Activated CD4-positive, alpha-beta T cell treated with anti-CD3 and anti-CD28 coated beads for 4 hours (primary cell): Measurements from ENCODE around the gene KCNK5.

ENCODE experiments used
- DNase-seq, 2 donors: peaks; one replicate each; pipeline ENCODE4 v3.0.0-alpha.2; 2020

KCNK5 gene

DNA sequence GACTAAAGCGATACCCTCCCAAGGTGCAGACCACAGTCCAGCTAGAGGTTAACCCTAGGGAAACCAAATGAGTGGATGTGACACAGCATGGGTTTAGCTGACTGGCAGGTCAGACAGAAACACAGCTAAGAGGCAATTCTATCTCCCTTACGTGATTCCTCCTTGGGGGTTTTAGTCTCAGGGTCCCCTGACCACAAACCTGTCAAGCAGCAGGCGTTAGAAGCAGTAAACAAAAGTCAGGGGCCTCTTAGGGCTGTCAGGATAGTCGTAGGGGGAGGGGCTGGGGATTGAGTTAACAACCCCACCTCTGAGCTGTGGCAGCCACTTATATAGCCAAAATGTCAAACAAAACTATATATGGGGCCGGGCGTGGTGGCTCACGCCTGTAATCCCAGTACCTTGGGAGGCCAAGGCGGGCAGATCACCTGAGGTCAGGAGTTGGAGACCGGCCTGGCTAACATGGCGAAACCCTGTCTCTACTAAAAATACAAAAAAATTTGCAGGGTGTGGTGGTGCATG is 13.6 kb downstream of the KCNK5 start:
- no peak for DNase-seq

- no peak for DNase-seq
These were observed 14.2 kb downstream of the KCNK5 start for GRCh38 chr6:39214846-39215639.

DNA sequence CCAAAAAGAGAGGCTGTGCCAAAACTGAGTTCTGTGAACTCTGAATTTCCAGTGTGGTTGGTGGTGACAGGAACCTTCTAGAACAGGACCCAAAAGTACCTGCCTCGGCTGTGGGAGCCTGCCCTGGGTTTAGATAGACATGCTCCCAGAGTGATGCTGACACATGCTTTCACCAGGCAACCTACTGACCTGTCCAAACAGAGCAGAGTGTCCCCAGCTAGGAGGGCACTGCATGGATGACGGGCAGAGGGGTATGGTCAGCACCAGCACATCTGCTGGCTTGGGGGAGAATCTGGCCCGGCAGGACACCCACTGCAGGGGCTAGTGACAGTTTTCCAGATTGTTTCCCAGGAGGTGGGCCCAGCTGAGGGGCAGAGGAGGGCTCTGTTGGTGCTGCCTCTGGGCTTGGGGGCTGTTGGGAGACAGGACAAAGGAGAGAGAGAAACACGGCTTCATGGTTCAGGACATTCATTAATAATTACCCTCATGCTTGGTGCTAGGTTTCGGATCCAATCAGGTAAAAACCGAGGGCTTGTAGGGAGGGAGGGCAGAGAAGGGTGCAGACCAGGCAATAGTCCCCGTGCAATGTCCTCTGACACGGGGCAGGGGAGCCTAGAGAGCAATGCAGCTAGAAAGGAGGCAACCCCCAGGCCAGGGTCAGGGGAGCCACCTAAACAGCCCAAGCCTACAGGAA is 15.0 kb downstream of the KCNK5 start:
- DNase-seq, result no peak

DNA sequence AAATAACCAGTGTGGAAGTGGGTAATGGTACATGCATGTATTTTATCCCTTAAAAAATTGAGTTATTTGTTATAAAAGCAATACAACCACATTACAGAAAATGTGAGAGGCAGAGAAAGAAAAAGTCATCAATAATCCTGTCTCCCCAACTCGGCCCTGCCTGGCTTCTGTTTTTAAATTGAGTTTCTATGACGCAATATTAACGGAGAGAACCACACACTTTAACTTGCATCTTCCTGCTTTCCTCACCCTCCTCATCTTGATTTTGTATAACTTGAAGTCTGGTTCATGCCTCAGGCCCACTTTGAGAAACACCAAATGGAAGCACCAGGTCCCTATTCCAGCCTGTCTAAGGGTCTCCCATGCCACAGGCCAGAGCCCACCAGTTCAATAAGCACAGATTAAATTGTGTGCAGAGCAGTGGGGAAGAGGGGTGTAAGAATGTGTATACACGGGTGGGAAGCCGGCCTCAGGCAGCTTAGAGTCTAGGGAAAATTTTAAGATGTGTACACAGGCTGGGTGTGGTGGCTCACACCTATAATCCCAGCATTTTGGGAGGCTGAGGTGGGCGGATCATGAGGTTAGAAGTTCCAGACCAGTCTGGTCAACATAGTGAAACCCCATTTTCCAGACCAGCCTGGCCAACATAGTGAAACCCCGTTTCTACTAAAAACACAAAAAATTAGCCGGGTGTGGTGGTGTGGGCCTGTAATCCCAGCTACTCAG is 15.9 kb downstream of the KCNK5 start:
- DNase-seq, result no peak

DNA sequence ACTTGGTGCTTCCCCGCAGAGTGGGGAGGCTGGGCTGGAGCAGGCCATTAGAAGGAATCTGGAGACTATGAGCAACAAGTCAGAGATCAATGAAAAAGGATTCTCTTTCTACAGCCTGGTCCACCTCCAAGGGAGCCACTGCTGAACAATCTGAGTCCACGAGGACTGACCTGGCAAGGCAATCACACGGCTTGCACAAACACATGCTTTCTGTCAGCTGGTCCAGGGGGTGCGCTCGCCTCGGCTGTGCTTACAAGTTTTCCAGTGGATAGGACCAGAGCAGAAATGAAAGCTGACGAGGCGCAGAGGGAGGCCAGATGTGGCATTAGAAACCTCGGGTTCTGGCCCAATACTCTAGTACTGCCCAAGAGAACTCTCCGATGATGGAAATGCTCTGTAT is 18.1 kb downstream of the KCNK5 start:
- DNase-seq, result no peak

DNA sequence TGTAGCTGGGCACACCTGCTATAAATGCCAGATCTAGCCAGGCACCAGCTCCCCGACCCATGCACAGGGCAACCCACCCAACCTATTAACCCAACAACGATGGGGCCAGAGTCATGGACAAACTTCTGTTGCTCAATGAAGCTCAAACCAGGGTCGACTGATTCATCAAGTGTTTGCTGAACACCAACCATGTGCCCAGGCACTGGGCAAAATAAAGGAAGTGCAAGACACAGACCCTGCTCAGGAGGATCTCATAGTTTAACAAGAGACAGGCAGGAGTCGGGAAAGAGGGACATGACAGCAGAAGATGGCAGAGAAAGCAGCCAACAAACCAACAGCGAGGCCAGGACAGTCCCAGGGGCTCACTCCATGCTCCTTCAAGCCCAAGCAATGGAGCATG is 18.8 kb downstream of the KCNK5 start:
- DNase-seq, result no peak

DNA sequence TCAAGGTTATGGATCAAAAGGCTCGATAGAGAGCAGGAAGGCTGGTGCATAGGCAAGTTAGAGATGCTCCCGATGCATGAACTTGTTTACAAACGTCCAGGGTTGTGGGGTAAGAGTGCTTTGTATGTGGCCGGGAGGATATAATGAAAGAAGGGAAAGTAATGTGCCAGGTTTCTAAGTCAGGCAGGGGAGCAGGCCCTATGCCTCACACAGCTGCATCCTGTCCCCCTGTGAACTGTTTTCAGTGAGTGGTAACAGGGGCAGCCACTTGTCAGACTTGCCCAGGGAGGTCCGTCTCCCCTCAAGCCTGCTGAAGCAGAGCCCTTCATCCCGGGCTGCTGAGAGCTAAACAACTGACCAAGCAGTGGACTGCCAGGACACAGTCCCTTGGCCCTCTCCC is 19.4 kb downstream of the KCNK5 start:
- DNase-seq, result no peak

DNA sequence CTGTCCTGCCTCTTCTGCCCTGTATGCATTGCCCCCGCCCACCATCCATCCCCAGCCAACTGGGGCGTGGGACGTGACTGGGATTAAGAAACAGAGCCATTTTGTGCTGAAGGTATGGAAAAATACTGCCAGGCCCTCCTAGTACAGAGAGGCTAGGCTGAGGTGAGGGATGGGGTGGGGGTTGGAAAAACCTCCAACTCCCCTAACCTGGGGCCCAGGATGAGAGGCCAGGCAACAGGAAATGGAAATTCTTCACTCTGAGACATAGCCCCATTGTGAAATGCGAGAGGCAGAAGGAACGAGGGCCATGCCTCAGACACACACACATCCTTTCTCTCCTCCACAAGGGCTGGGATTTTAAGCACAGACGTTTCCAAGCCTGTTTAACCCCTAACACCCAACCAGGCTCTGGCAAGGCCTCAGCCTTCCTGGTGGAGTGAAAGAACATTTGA is 19.9 kb downstream of the KCNK5 start:
- DNase-seq, result no peak

GRCh38 chr6:39208223-39208739 is 21.0 kb downstream of the KCNK5 start:
- DNase-seq, result no peak

DNA sequence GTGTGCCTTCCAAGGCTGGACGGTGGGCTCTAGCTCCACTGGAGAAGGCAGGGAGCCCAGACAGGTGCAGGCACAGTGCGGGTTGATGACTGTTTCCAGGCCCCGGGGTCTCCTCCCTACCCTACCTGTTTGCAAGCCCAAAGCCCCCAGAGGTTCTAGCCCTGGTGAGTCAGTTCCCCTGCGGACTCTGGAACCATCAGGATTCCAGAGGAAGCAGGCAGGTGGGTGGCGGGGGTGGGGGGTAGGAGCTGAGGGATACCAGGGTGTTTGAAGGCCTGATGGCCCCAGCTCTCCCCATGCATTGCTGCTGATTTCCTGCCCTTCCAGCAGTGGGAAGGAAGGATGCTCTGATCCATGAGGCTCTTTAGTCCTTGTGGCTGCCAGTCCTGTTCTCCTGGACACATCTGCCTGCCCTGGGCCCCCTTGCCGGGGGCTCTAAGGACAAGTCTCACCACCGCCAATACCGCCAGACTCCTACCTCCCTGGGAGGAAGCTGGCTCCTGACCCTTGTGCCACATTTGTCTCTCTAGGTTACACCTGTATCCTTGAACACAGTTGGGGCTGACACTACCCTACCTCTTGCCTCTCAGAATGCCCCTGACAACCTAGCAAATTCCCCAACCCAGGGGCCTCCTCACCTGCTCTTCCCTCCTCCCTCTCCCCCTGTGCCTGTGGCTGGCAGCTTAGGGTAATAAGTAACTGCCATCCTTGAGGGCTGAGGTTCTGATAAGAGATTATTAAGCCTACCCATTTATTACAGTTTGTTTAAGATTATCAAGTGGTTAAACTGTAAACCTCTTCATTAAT is 21.7 kb downstream of the KCNK5 start:
- no peak for DNase-seq

- DNase-seq, result no peak
These were observed 23.0 kb downstream of the KCNK5 start for GRCh38 chr6:39206250-39206721.

DNA sequence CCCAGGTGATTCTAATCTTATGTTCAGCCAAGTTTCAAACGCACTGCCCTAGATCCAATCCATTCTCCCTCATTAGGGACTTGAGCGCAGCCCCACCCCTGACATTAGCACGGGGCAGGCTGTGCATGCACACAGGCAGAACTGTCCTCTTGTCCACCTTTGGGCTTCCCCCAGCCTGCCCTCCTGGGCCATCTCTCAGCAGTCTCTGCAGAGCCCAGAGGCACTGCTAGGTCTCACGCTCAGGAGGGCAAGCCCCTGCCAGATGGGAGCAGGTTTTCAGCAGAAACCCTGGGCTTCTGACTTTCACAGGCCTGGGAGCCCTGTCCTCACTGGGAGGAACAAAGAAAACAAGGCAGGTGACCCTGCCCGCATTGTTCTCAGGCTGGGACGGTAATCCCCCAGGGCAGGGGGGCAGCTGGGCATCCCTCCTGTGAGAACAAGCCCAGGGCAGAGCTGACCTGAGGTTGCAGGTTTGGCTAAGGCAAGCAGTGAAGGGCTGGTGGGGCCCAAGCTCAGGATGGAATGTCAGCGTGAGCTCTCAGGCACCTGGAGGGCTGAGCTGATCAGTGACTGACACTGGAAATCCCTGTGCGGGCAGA is 24.5 kb downstream of the KCNK5 start:
- DNase-seq, result no peak

DNA sequence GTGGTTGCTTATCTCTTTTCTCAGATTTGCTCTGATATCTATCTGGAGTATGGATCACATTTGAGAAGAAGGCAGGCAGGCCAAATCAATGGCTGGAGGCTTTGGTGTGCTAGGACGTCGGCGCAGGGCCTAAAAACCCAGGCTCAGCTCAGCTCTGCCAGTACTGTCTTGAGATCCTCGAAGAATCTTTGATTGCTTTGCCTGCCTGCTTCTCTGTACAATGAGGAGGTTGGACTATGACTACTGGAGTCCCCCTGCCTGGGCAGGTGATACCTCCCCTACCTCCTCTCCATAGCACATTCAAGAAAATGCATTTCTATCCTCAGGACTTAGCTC is 25.1 kb downstream of the KCNK5 start:
- DNase-seq, result no peak

- no peak for DNase-seq
These were observed 25.7 kb downstream of the KCNK5 start for GRCh38 chr6:39203436-39204159.

- DNase-seq, result no peak
These were observed 27.1 kb downstream of the KCNK5 start for GRCh38 chr6:39202166-39202565.

GRCh38 chr6:39200498-39201020 is 28.7 kb downstream of the KCNK5 start:
- no peak for DNase-seq

DNA sequence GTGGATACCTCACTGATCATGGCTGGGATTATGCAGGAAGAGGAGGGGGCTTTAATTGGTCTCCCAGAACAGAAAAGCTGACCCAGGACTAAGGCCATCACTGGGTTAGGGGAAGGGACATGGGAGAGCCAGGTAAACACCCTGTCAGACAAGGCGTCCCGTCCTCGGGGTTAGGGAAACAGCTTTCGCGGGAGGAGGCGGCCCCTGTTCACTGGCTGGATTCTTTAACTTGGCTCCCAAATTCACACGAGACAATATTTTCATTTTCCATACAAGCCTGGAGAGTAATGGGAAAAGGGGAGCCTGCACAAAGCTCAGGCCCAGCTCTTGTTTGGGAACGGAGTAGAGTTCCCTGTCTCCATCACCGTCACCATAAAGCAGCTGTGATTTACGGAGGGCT is 29.3 kb downstream of the KCNK5 start:
- DNase-seq, result no peak

DNA sequence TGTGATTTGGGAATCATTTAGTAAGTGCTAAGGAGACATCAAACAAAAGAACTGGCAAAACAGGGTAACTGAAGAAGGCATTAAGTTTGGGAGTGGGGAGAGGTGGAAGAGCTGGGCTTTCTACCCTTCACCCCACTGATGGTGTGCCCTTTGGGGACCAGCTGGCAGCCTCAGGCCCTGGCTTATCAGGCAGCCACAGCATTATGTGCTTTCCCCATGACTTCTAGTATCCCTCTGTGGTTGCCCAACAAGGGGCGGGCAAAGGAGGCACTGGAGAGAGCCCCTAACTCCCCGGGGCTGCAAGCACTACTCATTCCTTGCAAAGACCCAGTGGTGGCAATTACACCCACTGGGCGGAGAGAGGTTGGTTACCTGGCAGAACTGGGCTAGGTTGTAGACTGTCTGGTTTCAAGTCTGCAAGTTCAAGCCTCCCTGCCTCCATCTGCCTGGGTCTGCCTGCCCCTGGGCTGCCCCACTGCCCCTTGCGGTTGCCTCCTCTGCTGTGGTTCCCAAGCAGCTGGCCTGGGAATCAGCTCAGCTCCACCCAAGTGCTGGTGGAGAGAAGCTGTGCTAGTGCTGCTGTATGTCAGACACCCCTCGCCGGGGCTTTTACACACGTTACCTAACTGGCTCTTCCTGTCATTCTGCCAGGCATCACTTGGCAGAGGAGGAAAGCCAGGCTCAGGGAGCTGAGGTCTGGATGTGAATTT is 29.9 kb downstream of the KCNK5 start:
- DNase-seq, result no peak

DNA sequence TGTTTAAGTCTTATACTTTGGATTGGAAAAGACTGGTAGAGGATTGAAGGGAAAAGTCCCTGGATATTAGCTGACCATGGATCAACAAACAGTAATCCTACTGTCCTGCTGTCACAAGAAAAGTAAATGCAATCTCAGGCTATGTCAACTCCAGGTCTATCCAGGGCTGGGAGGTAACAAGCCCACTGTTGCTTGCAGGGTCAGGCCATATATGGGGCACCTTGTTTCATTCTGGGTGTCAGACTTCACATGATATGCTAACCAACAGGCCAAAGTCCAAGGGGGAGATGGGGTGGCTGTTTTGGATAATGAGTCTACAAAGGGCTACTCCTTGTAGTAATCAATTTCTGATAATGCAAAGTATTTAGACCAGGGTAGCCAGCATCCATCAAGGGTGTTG is 30.7 kb downstream of the KCNK5 start:
- no peak for DNase-seq

DNA sequence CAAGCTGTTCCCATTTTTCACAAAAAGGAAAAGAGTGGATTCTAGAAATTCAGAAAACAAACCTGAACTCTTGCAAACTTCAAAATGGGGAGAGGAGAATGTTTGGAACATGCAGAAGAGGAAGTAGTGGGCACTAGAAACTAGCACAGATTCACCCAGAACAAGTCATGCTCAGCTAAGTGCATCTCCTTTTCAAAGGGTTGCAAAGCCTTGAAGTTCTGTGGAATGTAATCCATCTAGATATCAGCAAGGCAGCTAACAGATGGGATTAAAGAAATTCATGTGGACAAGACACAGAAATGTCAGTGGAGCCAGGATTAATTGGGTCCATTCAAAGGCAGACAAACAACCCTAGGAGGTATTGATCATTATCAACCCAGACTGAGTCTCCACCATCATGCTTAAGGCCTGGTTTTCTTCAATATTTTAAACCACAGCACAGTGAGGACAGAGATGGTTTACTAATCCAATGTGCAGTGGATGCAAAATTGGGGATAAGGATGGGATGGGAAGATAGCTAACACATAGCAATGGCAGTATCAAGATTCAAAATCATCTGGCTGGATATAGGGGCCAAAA is 31.3 kb downstream of the KCNK5 start:
- no peak for DNase-seq
